K562 (cell line): ENCODE measurements around the gene VPS37B. TPM values are rescaled to one million over a fixed set of nuclear protein-coding genes. Genes with fewer than 3 reads are reported as not detected.

Experiments
- ATAC-seq: fragments of 200-7000 bp; cut with Tn5 transposase; 3 replicates; pipeline ENCODE4 v1.9.1; 2020; ENCODE audit warnings: moderate library complexity
- BruUV-seq: library from RNA; stranded (reverse); fragments of 400-500 nt; replicated peaks from 2 replicates; lab custom pipeline; 2021; lab: Mats Ljungman, UMichigan
- CTCF ChIA-PET: fragments of 300-600 bp; formaldehyde crosslinking; extraction: SDS; loops from one replicate; lab custom pipeline; 2021; ENCODE audit warnings: low intra/inter-chr PET ratio; lab: Yijun Ruan, JAX
- POLR2A ChIA-PET: fragments of 300-600, 350-650 bp; sonication (Branson Sonifier 250); formaldehyde crosslinking; extraction: SDS; loops from one replicate; lab custom pipeline; 2021; ENCODE audit warnings: antibody characterized with exemption, inconsistent platforms; lab: Yijun Ruan, JAX
- DNase-seq, 4 experiments: peaks; one replicate each; pipeline versions ENCODE4 v3.0.0 to v3.0.0-alpha.2; 2011 to 2018; ENCODE audit warnings: low spot score in 3 of 4, mixed read lengths in 3 of 4; ENCODE audit errors: extremely low read depth in 1 of 4
- FAIRE-seq: peaks from 2 replicates; lab custom pipeline; 2011; peaks lifted over from hg19 to GRCh38; lab: Jason Lieb, UNC
- H2AFZ ChIP-seq: 2 replicates; pipeline ENCODE4 v1.6.0; 2011; ENCODE audit warnings: low read depth, low read length, control low read depth, inconsistent platforms
- H3K27ac ChIP-seq: fragments of 200-600 bp; 3 replicates; pipeline ENCODE4 v1.8.0; 2011; ENCODE audit warnings: low read depth, mild to moderate bottlenecking, control low read depth, inconsistent platforms, low read length, moderate library complexity, mixed read lengths; ENCODE audit errors: extremely low read depth
- H3K27me3 ChIP-seq, 2 experiments: fragments of 300-600 bp in 1 of 2; 2 replicates in 1 of 2; 3 replicates in 1 of 2; pipeline versions ENCODE4 v1.6.0 to v1.8.0; 2011; ENCODE audit warnings: inconsistent platforms in 2 of 2, low read length in 2 of 2, mild to moderate bottlenecking in 1 of 2, mixed read lengths in 1 of 2, moderate library complexity in 1 of 2; ENCODE audit not compliant: control insufficient read depth in 2 of 2, insufficient read depth in 2 of 2
- H3K36me3 ChIP-seq: fragments of 300-600 bp; 3 replicates; pipeline ENCODE4 v1.8.0; 2011; ENCODE audit warnings: mild to moderate bottlenecking, low read length, inconsistent platforms; ENCODE audit not compliant: control insufficient read depth, insufficient read depth
- H3K4me1 ChIP-seq, 2 experiments: fragments of 200-600 bp in 1 of 2; replicated peaks in 1 of 2; 2 replicates in 1 of 2; 3 replicates in 1 of 2; pipeline versions ENCODE4 v1.5.1 to v1.8.0; 2011; ENCODE audit warnings: inconsistent platforms in 2 of 2, low read length in 2 of 2, mild to moderate bottlenecking in 1 of 2, mixed read lengths in 1 of 2, moderate library complexity in 1 of 2; ENCODE audit not compliant: control insufficient read depth in 2 of 2, insufficient read depth in 2 of 2
- H3K4me2 ChIP-seq: 2 replicates; pipeline ENCODE4 v1.6.1; 2011; ENCODE audit warnings: low read length, control low read depth, inconsistent platforms, mixed read lengths; ENCODE audit not compliant: insufficient read depth
- H3K4me3 ChIP-seq: fragments of 200-600 bp; sonication (generic), shearing (Covaris generic); 2 replicates; pipeline ENCODE4 v1.5.1; 2016; ENCODE audit warnings: control low read depth, inconsistent platforms
- H3K79me2 ChIP-seq: fragments of 200-600 bp; 3 replicates; pipeline ENCODE4 v1.8.0; 2011; ENCODE audit warnings: low read length, inconsistent platforms; ENCODE audit not compliant: control insufficient read depth, insufficient read depth
- H3K9ac ChIP-seq, 2 experiments: 2 replicates each; pipeline versions ENCODE4 v1.6.0 to v1.6.1; 2011; ENCODE audit warnings: low read depth in 2 of 2, low read length in 2 of 2, control low read depth in 1 of 2, inconsistent platforms in 1 of 2, mild to moderate bottlenecking in 1 of 2, mixed read lengths in 1 of 2; ENCODE audit not compliant: insufficient read depth in 1 of 2
- H3K9me1 ChIP-seq: one replicate; pipeline ENCODE4 v1.6.0; 2011; ENCODE audit warnings: inconsistent platforms, mild to moderate bottlenecking, low read length, moderate library complexity; ENCODE audit not compliant: control insufficient read depth, insufficient read depth
- H3K9me3 ChIP-seq: replicated peaks from 2 replicates; pipeline ENCODE4 v1.5.1; 2011; ENCODE audit warnings: low read depth, low read length, inconsistent platforms; ENCODE audit not compliant: control insufficient read depth, insufficient read depth
- H4K20me1 ChIP-seq: replicated peaks from 2 replicates; pipeline ENCODE4 v1.6.1; 2011; ENCODE audit warnings: low read length, inconsistent platforms, mixed read lengths; ENCODE audit not compliant: control insufficient read depth, insufficient read depth
- CEBPZ ChIP-seq: fragments of 150-350 bp; IDR thresholded peaks from 2 replicates; pipeline ENCODE4 v1.6.1; 2014; ENCODE audit warnings: low read depth, mild to moderate bottlenecking, low read length, borderline replicate concordance
- LCOR ChIP-seq: sonication (generic); formaldehyde crosslinking; IDR thresholded peaks from 2 replicates; pipeline ENCODE4 v1.8.0; 2022; ENCODE audit warnings: mild to moderate bottlenecking, missing genetic modification reagents
- MNT ChIP-seq, 2 experiments: fragments of 450-650 bp; conservative IDR thresholded peaks; 2 replicates each; pipeline ENCODE4 v1.6.1; 2017; ENCODE audit warnings: mild to moderate bottlenecking in 2 of 2, moderate library complexity in 2 of 2
- MTF1 ChIP-seq: fragments of 250-450 bp; sonication (Bioruptor Pico); IDR thresholded peaks from 2 replicates; pipeline ENCODE4 v1.9.0; 2021; ENCODE audit warnings: moderate library complexity, mild to moderate bottlenecking, inconsistent platforms, borderline replicate concordance
- NFATC3 ChIP-seq: fragments of 450-650 bp; IDR thresholded peaks from 2 replicates; pipeline ENCODE4 v1.6.1; 2017; ENCODE audit warnings: mild to moderate bottlenecking
- NFYB ChIP-seq: IDR thresholded peaks from 2 replicates; pipeline ENCODE4 v1.6.1; 2011; ENCODE audit warnings: mild to moderate bottlenecking, moderate library complexity; ENCODE audit not compliant: insufficient read length; ENCODE audit errors: extremely low read depth
- NR1H2 ChIP-seq: sonication (generic); formaldehyde crosslinking; IDR thresholded peaks from 2 replicates; pipeline ENCODE4 v1.4.0; 2020; ENCODE audit warnings: mild to moderate bottlenecking, missing genetic modification reagents
- TEAD4 ChIP-seq, 2 experiments: sonication (generic) in 1 of 2; formaldehyde crosslinking in 1 of 2; IDR thresholded peaks; 2 replicates each; pipeline versions ENCODE4 v1.6.1 to v1.8.0; 2012 to 2022; ENCODE audit warnings: borderline replicate concordance in 1 of 2, inconsistent platforms in 1 of 2, low read length in 1 of 2, mild to moderate bottlenecking in 1 of 2, missing genetic modification reagents in 1 of 2
- ZBTB33 ChIP-seq: sonication (generic); formaldehyde crosslinking; IDR thresholded peaks from 2 replicates; pipeline ENCODE4 v1.8.1; 2023; ENCODE audit warnings: mild to moderate bottlenecking, missing genetic modification reagents
- ZNF311 ChIP-seq: fragments of 250-450 bp; sonication (Bioruptor Pico); IDR thresholded peaks from 2 replicates; pipeline ENCODE4 v1.4.0; 2020; ENCODE audit warnings: mild to moderate bottlenecking, moderate library complexity
- ZNF586 ChIP-seq: fragments of 450-650 bp; formaldehyde crosslinking; conservative IDR thresholded peaks from 2 replicates; pipeline ENCODE4 v1.4.0; 2020; ENCODE audit warnings: mild to moderate bottlenecking, moderate library complexity
- WGBS: fragments of 100-300 bp; shearing (Covaris generic); methylation state at CpG from one replicate; pipeline ENCODE4 v1.1.6; 2016; ENCODE audit warnings: low coverage, mixed read lengths; ENCODE audit not compliant: insufficient coverage; ENCODE audit errors: missing lambda C conversion rate; 5-methylcytosine and 5-hydroxymethylcytosine counted together
- in situ Hi-C: fragments of 300-500 bp; cut with MboI; formaldehyde crosslinking; loops from 4 replicates; pipeline ENCODE4 v1.15.0; 2018; ENCODE audit warnings: inconsistent platforms, mixed read lengths
- intact Hi-C: fragments of 100-400 bp; cut with micrococcal nuclease; formaldehyde crosslinking; loops from 2 replicates; pipeline ENCODE4 v1.14.2; 2022
- polyA plus RNA-seq, 8 experiments: library from polyadenylated mRNA; depleted of rRNA in 4 of 8; stranded (reverse) in 5 of 8; unstranded in 3 of 8; fragments of >200 nt; fragmentation: Nextera tagmentation in 2 of 8; fragmentation: Illumina TruSeq in 1 of 8; extraction: Ambion mirVana in 2 of 8; extraction: Trizol in 1 of 8; gene quantifications; 2 replicates each; pipeline versions ENCODE4 v1.2.1 to v1.2.3, GENCODE V29; 2011 to 2014; ENCODE audit warnings: inconsistent platforms in 1 of 8, missing spikeins in 1 of 8
- total RNA-seq, 7 experiments: library from RNA; depleted of rRNA in 6 of 7; stranded (reverse); fragments of >200 nt in 6 of 7; fragmentation: Illumina TruSeq in 2 of 7; extraction: Trizol in 2 of 7; gene quantifications; 2 replicates each; pipeline versions ENCODE4 v1.2.1 to v1.2.3, GENCODE V29; 2011 to 2021; ENCODE audit warnings: low replicate concordance in 1 of 7

VPS37B gene
- total and polyA plus RNA-seq, 9 of the 15 experiments (the other 6 are each of a cell fraction or from before 2014, with no cell fraction given): 0.28 to 37.4 (median 17.9) TPM

GRCh38 chr12:122875590-122876220 is 20.2 kb downstream of the VPS37B start (continued):
- TF ChIP-seq NR1H2 (CRISPR knock-in tag): no peak
- no peak for TF ChIP-seq NFATC3
- no peak for TF ChIP-seq NFYB
- TF ChIP-seq CEBPZ: no peak
- TF ChIP-seq TEAD4 (IDR thresholded peaks at IDR 0.05; ENCODE audit: low read length): no peak
- no peak for TF ChIP-seq TEAD4 (CRISPR knock-in tag; IDR thresholded peaks at IDR 0.05; ENCODE audit: borderline replicate concordance)
- no peak for TF ChIP-seq ZNF586 (CRISPR knock-in tag)

- Histone ChIP-seq H3K9me1 (no peaks in the 10 kb centered on the region), H3K4me1 (peaks cover 5 to 17% of the 10 kb centered on the region in 2 experiments; a peak in 3 of 5 replicates), H4K20me1 (peaks cover 40% of the 10 kb centered on the region; the same call in 1 of the 2 replicates), H3K27me3 (no peaks in the 10 kb centered on the region), H3K36me3 (peaks cover 59% of the 10 kb centered on the region), H3K4me2 (no peak overlapping the region), H2AFZ (no peak overlapping the region), H3K9ac (peak overlapping the region in 1 of 2 experiments; percentile 10; a peak in 1 of 4 replicates), H3K4me3 (no peak overlapping the region), H3K79me2 (peaks cover 80% of the 10 kb centered on the region), H3K9me3 (no peaks in the 10 kb centered on the region), H3K27ac (no peak overlapping the region)
- ChIA-PET CTCF (no interaction called here), POLR2A (interaction anchor here (1.8 to 2.5 kb wide), 2 partner anchors 9 to 10 kb away, joined by 5 to 8 read pairs; no protein-coding TSS in a partner anchor)
- intact Hi-C loops (no loop called here), in situ Hi-C loops (loop anchor here (10.0 kb wide), 1 partner anchor 361 kb away; the partner anchor contains the start of genes MPHOSPH9 and MTRFR)
- WGBS: 60% methylated on average over 12 of the region's 12 CpGs
- peak; percentile 69 for ATAC-seq
- no TSS peak for BruUV-seq
- DNase-seq: no peak
- no peak for FAIRE-seq
- peak; percentile 100 for TF ChIP-seq ZBTB33 (CRISPR knock-in tag)
- no peak for TF ChIP-seq MNT (conservative IDR thresholded peaks at IDR 0.05)
- TF ChIP-seq MTF1 (CRISPR knock-in tag): no peak
- no peak for TF ChIP-seq LCOR (CRISPR knock-in tag)
- no peak for TF ChIP-seq ZNF311 (CRISPR knock-in tag)
Measured at GRCh38 chr12:122874081-122874480, 21.8 kb downstream of the VPS37B start.
